GM04504 (cell line): ENCODE data around the gene PLA2G15.

Experiments
- DNase-seq: peaks from one replicate; pipeline ENCODE4 v3.0.0-alpha.2; 2012; ENCODE audit warnings: low read depth

Gene PLA2G15

GRCh38 chr16:68233085-68233834 lies 11.9 kb upstream of the PLA2G15 start:
- DNase-seq: no peak

- no peak for DNase-seq
Measured at GRCh38 chr16:68233835-68234187, 11.4 kb upstream of the PLA2G15 start.

- DNase-seq: no peak
Measured at GRCh38 chr16:68234188-68235107, 10.7 kb upstream of the PLA2G15 start.

GRCh38 chr16:68235108-68235886 lies 9.9 kb upstream of the PLA2G15 start:
- no peak for DNase-seq

GRCh38 chr16:68235887-68236136 lies 9.4 kb upstream of the PLA2G15 start, which contains the start of gene ESRP2:
TSS of gene ESRP2 (minus strand) at chr16:68236127. CDS start at chr16:68236045, 82 bp downstream.
- no peak for DNase-seq

- DNase-seq: no peak
Measured at GRCh38 chr16:68236137-68236825, 8.9 kb upstream of the PLA2G15 start.

GRCh38 chr16:68236826-68237242 lies 8.3 kb upstream of the PLA2G15 start:
- DNase-seq: no peak

GRCh38 chr16:68237243-68238028 lies 7.7 kb upstream of the PLA2G15 start:
- peak; percentile 95 for DNase-seq

GRCh38 chr16:68238029-68238345 lies 7.2 kb upstream of the PLA2G15 start:
- no peak for DNase-seq

- DNase-seq: no peak
Measured at GRCh38 chr16:68242085-68242484, 3.1 kb upstream of the PLA2G15 start.

- no peak for DNase-seq
Measured at GRCh38 chr16:68242926-68243858, 2.0 kb upstream of the PLA2G15 start.

- DNase-seq: no peak
Measured at GRCh38 chr16:68244481-68244902, 681 bp upstream of the PLA2G15 start.

GRCh38 chr16:68246121-68246520 lies 948 bp downstream of the PLA2G15 start:
- DNase-seq: no peak

GRCh38 chr16:68246666-68247065 lies 1.5 kb downstream of the PLA2G15 start:
- DNase-seq: no peak

GRCh38 chr16:68247400-68247799 lies 2.2 kb downstream of the PLA2G15 start:
- no peak for DNase-seq

- no peak for DNase-seq
Measured at GRCh38 chr16:68247932-68248331, 2.8 kb downstream of the PLA2G15 start.

- no peak for DNase-seq
Measured at GRCh38 chr16:68249371-68249770, 4.2 kb downstream of the PLA2G15 start.

- no peak for DNase-seq
Measured at GRCh38 chr16:68250951-68251350, 5.8 kb downstream of the PLA2G15 start.

GRCh38 chr16:68251832-68252231 lies 6.7 kb downstream of the PLA2G15 start:
- no peak for DNase-seq

GRCh38 chr16:68252383-68252782 lies 7.2 kb downstream of the PLA2G15 start:
- DNase-seq: no peak
